HL-60/S4 treated with retinoic acid at 250 ng/mL for 4 days and 3 days (cell line): Measurements from ENCODE around the gene PIK3AP1.

Experiments
- in situ Hi-C: fragments of 300-500 bp; cut with MboI; formaldehyde crosslinking; loops from 2 replicates; pipeline ENCODE4 v1.7.0; 2022; ENCODE audit warnings: low sequenced_read_pairs

The PIK3AP1 gene

GRCh38 chr10:96675846-96676245 lies 44.5 kb downstream of the PIK3AP1 start:
- in situ Hi-C loops = no loop called here

GRCh38 chr10:96673318-96674099 lies 46.8 kb downstream of the PIK3AP1 start:
- in situ Hi-C loops = no loop called here

- in situ Hi-C loops = no loop called here
Observed at GRCh38 chr10:96672481-96673175, 47.7 kb downstream of the PIK3AP1 start.

- in situ Hi-C loops = no loop called here
Observed at GRCh38 chr10:96671211-96671890, 49.0 kb downstream of the PIK3AP1 start.

GRCh38 chr10:96670786-96671185 lies 49.5 kb downstream of the PIK3AP1 start:
- in situ Hi-C loops = no loop called here

GRCh38 chr10:96667401-96667800 lies 52.9 kb downstream of the PIK3AP1 start:
- in situ Hi-C loops = no loop called here

- in situ Hi-C loops = no loop called here
Observed at GRCh38 chr10:96666741-96667140, 53.6 kb downstream of the PIK3AP1 start.

- in situ Hi-C loops = no loop called here
Observed at GRCh38 chr10:96665306-96665705, 55.0 kb downstream of the PIK3AP1 start.

GRCh38 chr10:96664563-96664962 lies 55.8 kb downstream of the PIK3AP1 start:
- in situ Hi-C loops = no loop called here

GRCh38 chr10:96663797-96664196 lies 56.5 kb downstream of the PIK3AP1 start:
- in situ Hi-C loops = no loop called here

- in situ Hi-C loops = no loop called here
Observed at GRCh38 chr10:96661632-96662031, 58.7 kb downstream of the PIK3AP1 start.

- in situ Hi-C loops = no loop called here
Observed at GRCh38 chr10:96660297-96660696, 60.0 kb downstream of the PIK3AP1 start.

- in situ Hi-C loops = loop anchor here (10.0 kb wide), 1 partner anchor 46 kb away; no protein-coding TSS in a partner anchor
Observed at GRCh38 chr10:96658844-96659243, 61.5 kb downstream of the PIK3AP1 start.

- in situ Hi-C loops = loop anchor here (10.0 kb wide), 1 partner anchor 47 kb away; no protein-coding TSS in a partner anchor
Observed at GRCh38 chr10:96657385-96657784, 62.9 kb downstream of the PIK3AP1 start.

GRCh38 chr10:96656839-96657238 lies 63.5 kb downstream of the PIK3AP1 start:
- in situ Hi-C loops = loop anchor here (10.0 kb wide), 1 partner anchor 48 kb away; no protein-coding TSS in a partner anchor

GRCh38 chr10:96656198-96656577 lies 64.1 kb downstream of the PIK3AP1 start:
- in situ Hi-C loops = loop anchor here (10.0 kb wide), 1 partner anchor 49 kb away; no protein-coding TSS in a partner anchor

- in situ Hi-C loops = loop anchor here (10.0 kb wide), 1 partner anchor 49 kb away; no protein-coding TSS in a partner anchor
Observed at GRCh38 chr10:96655461-96656197, 64.7 kb downstream of the PIK3AP1 start.

- in situ Hi-C loops = loop anchor here (10.0 kb wide), 1 partner anchor 53 kb away; no protein-coding TSS in a partner anchor
Observed at GRCh38 chr10:96651998-96652431, 68.3 kb downstream of the PIK3AP1 start.

- in situ Hi-C loops = loop anchor here (10.0 kb wide), 1 partner anchor 54 kb away; no protein-coding TSS in a partner anchor
Observed at GRCh38 chr10:96650958-96651357, 69.4 kb downstream of the PIK3AP1 start.

- in situ Hi-C loops = loop anchor here (10.0 kb wide), 2 partner anchors 177 to 377 kb away; no protein-coding TSS in a partner anchor
Observed at GRCh38 chr10:96648297-96648696, 72.0 kb downstream of the PIK3AP1 start.
